ENCODE data around the gene SPTLC1.

DNA sequence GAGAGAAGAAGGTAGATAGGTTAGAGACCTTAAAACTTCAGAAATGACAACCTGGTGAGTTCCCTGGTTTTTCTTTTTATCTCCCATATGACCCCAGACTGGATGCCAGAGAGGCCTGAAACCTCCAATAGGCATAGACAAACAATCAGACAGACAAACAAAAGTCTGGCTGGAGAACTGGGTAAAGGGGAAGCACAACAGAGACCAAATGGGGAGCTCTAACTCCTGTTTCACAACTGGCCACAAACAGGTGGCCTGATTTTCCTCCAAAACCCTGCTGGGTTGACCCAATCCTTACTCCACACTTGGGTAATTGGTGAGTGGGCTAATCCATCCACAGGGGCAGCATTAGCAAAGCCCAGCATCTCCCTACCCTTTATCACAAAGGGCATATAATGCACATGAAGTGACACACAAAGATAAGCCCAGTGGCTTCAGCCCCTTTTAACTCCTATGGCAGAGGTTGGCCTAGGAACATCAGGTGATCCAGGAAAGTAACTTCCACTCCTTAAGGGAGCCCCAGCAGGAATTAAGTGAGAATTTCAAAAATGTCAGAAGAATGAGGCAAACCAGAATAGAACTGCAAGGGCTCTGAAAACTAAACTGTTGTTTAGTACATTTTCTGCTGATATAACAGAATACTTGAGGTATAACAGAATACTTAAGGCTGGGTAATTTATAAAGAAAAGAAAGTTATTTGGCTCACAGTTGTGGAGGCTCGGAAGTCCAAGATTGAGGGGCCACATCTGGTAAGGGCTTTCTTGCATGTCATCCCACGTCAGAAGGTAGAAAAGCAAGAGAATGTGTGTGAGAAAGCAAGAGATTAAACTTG, 104.3 kb downstream of the SPTLC1 start:
- TF ChIP-seq CTCF (IDR thresholded peaks at IDR 0.05 in 4 of 5, conservative IDR thresholded peaks at IDR 0.05 in 1 of 5) (no peak), POLR2A (IDR thresholded peaks at IDR 0.05) (no peak)
